WI38 (cell line): ENCODE measurements around the gene C1orf159.

Experiments
- H3K4me3 ChIP-seq: 2 replicates; pipeline ENCODE4 v1.5.1; 2011; ENCODE audit warnings: low read depth, mild to moderate bottlenecking, control low read depth, low read length
- TF ChIP-seq, protein P1 (sequence below): IDR thresholded peaks from 2 replicates; pipeline ENCODE4 v1.5.1; 2012; ENCODE audit warnings: low read depth, mild to moderate bottlenecking, control low read depth, low read length

C1orf159 gene

DNA sequence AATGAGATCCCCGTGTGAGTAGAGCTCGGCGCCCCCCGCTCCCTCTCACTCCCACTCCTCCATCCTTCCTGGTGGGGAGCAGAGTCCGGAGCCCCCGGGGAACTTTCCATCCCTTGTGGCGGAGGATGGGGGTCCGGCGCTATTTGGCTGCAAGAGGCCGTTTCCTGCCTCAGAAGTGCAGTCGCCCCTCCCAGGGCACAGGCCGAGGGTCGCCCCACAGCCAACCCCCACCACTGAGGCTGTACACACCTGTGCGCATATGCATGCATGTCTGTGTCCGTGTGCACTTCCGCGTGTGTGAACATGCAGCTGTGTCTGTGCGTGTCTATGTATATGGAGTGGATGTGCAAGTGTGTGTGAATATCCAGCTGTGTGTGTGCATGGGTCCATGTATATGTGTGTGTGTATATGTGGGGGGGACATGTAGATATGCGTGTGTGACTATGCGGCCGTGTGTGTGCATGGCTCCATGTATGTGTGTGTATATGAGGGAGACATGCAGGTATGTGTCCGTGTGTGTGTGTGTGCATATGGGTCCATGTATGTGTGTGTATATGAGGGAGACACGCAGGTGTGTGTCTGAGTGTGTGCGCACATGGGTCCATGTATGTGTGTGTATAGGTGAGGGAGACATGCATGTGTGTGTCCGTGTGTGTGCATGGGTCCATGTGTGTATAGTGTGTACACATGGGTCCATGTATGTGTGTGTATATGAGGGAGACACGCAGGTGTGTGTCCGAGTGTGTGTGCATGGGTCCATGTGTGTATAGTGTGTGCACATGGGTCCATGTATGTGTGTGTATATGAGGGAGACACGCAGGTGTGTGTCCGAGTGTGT is 63.7 kb downstream of the C1orf159 start:
- no peak overlapping the region for H3K4me3 ChIP-seq
- TF ChIP-seq, protein P1, sequence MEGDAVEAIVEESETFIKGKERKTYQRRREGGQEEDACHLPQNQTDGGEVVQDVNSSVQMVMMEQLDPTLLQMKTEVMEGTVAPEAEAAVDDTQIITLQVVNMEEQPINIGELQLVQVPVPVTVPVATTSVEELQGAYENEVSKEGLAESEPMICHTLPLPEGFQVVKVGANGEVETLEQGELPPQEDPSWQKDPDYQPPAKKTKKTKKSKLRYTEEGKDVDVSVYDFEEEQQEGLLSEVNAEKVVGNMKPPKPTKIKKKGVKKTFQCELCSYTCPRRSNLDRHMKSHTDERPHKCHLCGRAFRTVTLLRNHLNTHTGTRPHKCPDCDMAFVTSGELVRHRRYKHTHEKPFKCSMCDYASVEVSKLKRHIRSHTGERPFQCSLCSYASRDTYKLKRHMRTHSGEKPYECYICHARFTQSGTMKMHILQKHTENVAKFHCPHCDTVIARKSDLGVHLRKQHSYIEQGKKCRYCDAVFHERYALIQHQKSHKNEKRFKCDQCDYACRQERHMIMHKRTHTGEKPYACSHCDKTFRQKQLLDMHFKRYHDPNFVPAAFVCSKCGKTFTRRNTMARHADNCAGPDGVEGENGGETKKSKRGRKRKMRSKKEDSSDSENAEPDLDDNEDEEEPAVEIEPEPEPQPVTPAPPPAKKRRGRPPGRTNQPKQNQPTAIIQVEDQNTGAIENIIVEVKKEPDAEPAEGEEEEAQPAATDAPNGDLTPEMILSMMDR: no peak

DNA sequence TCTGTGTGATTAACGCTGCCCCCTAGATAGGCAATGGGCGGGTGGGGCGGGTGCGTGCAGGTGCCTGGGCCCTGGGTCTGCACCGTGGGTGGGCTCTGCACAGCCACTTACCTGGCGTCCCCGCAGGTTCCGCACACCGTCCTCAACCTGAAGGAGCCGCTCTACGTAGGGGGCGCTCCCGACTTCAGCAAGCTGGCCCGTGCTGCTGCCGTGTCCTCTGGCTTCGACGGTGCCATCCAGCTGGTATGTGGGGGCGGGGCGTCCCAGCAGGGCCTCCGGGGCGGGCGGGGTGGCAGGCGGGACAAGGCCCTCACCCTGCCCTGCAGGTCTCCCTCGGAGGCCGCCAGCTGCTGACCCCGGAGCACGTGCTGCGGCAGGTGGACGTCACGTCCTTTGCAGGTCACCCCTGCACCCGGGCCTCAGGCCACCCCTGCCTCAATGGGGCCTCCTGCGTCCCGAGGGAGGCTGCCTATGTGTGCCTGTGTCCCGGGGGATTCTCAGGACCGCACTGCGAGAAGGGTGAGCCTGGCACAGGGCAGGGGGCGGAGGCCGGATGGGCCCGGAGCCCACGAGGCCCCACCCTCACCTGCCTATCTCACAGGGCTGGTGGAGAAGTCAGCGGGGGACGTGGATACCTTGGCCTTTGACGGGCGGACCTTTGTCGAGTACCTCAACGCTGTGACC is 64.6 kb downstream of the C1orf159 start:
- TF ChIP-seq, protein P1: no peak
- no peak overlapping the region for H3K4me3 ChIP-seq

DNA sequence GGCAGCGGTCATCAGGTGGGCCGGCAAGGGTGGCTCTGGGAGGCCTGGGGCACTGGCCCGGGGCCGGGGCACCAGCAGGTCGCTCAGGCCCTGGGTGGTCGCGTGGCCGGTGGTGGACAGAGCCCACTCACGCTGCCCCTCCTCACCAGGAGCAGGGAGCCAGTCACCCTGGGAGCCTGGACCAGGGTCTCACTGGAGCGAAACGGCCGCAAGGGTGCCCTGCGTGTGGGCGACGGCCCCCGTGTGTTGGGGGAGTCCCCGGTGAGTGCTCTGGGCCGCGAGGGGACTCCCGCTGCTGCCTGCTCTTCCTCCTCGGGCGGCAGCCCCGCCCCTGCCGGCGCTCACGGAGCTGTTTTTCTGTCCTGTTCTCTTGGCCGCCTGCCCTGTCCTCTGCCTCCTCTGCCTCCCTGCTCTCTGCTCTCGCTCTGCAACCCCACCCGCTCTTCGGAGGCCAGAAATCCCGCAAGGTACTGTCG is 65.3 kb downstream of the C1orf159 start:
- no peak overlapping the region for H3K4me3 ChIP-seq
- TF ChIP-seq, protein P1: no peak

DNA sequence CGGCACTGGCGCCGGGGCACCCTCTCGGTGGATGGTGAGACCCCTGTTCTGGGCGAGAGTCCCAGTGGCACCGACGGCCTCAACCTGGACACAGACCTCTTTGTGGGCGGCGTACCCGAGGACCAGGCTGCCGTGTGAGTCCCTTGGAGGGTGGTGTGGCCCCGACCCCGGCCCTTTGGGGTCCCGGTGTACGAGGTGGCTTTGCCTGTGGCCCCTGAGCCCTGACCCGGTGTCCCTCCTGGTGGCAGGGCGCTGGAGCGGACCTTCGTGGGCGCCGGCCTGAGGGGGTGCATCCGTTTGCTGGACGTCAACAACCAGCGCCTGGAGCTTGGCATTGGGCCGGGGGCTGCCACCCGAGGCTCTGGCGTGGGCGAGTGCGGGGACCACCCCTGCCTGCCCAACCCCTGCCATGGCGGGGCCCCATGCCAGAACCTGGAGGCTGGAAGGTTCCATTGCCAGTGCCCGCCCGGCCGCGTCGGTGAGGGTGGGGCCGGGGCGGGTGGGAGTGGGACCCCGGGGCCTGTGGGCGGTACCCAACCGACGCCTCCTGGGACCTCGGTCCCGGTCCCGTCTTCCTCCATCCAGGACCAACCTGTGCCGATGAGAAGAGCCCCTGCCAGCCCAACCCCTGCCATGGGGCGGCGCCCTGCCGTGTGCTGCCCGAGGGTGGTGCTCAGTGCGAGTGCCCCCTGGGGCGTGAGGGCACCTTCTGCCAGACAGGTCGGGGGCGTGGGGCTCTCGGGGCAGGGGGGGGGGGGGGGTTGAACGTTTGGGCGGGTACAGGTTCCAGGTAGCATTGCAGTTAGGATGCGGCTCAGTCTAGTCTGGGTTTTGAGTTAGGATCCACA is 66.3 kb downstream of the C1orf159 start:
- H3K4me3 ChIP-seq: no peak overlapping the region
- TF ChIP-seq, protein P1: no peak

DNA sequence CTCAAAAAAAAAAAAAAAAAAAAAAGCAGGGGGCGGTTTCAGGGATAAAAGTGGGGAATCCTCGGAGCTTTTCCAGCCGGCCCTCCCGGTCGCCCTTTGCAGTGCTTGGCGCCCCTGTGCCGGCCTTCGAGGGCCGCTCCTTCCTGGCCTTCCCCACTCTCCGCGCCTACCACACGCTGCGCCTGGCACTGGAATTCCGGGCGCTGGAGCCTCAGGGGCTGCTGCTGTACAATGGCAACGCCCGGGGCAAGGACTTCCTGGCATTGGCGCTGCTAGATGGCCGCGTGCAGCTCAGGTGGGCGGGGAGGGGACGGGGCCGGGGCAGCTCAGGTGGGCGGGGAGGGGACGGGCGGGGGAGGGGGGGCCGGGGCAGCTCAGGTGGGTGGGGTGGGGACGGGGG is 67.1 kb downstream of the C1orf159 start:
- TF ChIP-seq, protein P1: no peak
- H3K4me3 ChIP-seq: no peak overlapping the region

DNA sequence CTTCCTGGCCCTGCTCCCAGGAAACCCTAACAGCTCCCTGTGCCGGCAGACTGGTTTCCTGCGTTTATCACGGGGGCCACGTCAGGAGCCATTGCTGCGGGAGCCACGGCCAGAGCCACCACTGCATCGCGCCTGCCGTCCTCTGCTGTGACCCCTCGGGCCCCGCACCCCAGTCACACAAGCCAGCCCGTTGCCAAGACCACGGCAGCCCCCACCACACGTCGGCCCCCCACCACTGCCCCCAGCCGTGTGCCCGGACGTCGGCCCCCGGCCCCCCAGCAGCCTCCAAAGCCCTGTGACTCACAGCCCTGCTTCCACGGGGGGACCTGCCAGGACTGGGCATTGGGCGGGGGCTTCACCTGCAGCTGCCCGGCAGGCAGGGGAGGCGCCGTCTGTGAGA is 67.9 kb downstream of the C1orf159 start:
- H3K4me3 ChIP-seq: no peak overlapping the region
- TF ChIP-seq, protein P1: no peak
